ENCODE measurements around the gene OR5B2. TPM values are rescaled to one million over a fixed set of nuclear protein-coding genes. Genes with fewer than 3 reads are reported as not detected.

OR5B2 gene
- total RNA-seq, 1 experiment from 2014 or later: not detected

DNA sequence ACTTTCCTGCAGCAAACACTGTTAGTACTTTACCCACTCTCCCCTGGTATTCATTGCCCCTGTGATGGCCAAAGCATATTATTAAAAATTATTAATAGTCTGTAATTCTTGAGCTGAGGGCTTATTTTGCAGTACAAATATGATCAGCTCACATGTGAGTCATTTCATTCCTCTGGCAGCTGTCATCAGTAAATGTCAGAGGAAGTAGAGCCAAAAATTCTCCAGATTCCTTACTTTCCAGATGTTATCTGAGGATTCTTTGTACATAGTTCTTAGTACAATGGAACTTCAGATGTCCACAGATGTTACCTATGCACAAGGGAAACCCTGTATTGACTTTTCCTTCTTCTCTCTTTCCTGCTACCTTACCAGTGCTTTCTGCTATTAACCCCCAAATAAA lies 33.7 kb downstream of the OR5B2 start (continued):
- TF ChIP-seq, protein P1, sequence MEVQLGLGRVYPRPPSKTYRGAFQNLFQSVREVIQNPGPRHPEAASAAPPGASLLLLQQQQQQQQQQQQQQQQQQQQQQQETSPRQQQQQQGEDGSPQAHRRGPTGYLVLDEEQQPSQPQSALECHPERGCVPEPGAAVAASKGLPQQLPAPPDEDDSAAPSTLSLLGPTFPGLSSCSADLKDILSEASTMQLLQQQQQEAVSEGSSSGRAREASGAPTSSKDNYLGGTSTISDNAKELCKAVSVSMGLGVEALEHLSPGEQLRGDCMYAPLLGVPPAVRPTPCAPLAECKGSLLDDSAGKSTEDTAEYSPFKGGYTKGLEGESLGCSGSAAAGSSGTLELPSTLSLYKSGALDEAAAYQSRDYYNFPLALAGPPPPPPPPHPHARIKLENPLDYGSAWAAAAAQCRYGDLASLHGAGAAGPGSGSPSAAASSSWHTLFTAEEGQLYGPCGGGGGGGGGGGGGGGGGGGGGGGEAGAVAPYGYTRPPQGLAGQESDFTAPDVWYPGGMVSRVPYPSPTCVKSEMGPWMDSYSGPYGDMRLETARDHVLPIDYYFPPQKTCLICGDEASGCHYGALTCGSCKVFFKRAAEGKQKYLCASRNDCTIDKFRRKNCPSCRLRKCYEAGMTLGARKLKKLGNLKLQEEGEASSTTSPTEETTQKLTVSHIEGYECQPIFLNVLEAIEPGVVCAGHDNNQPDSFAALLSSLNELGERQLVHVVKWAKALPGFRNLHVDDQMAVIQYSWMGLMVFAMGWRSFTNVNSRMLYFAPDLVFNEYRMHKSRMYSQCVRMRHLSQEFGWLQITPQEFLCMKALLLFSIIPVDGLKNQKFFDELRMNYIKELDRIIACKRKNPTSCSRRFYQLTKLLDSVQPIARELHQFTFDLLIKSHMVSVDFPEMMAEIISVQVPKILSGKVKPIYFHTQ (CRISPR knock-in tag; IDR thresholded peaks at IDR 0.05): no peak
- TF ChIP-seq ATF1 (CRISPR knock-in tag; IDR thresholded peaks at IDR 0.05) (no peak), SMAD4 (CRISPR knock-in tag; IDR thresholded peaks at IDR 0.05) (no peak), NFE2L1 (CRISPR knock-in tag; IDR thresholded peaks at IDR 0.05) (no peak), SMAD3 (CRISPR knock-in tag; IDR thresholded peaks at IDR 0.05; ENCODE audit: borderline replicate concordance) (no peak), JAZF1 (CRISPR knock-in tag; IDR thresholded peaks at IDR 0.05) (no peak), IRF2 (CRISPR knock-in tag; IDR thresholded peaks at IDR 0.05; ENCODE audit: borderline replicate concordance, low read depth) (no peak), NFATC4 (CRISPR knock-in tag; IDR thresholded peaks at IDR 0.05) (no peak)
- TF ChIP-seq, protein P2, sequence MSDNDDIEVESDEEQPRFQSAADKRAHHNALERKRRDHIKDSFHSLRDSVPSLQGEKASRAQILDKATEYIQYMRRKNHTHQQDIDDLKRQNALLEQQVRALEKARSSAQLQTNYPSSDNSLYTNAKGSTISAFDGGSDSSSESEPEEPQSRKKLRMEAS (CRISPR knock-in tag; IDR thresholded peaks at IDR 0.05): no peak
- TF ChIP-seq, protein P3, sequence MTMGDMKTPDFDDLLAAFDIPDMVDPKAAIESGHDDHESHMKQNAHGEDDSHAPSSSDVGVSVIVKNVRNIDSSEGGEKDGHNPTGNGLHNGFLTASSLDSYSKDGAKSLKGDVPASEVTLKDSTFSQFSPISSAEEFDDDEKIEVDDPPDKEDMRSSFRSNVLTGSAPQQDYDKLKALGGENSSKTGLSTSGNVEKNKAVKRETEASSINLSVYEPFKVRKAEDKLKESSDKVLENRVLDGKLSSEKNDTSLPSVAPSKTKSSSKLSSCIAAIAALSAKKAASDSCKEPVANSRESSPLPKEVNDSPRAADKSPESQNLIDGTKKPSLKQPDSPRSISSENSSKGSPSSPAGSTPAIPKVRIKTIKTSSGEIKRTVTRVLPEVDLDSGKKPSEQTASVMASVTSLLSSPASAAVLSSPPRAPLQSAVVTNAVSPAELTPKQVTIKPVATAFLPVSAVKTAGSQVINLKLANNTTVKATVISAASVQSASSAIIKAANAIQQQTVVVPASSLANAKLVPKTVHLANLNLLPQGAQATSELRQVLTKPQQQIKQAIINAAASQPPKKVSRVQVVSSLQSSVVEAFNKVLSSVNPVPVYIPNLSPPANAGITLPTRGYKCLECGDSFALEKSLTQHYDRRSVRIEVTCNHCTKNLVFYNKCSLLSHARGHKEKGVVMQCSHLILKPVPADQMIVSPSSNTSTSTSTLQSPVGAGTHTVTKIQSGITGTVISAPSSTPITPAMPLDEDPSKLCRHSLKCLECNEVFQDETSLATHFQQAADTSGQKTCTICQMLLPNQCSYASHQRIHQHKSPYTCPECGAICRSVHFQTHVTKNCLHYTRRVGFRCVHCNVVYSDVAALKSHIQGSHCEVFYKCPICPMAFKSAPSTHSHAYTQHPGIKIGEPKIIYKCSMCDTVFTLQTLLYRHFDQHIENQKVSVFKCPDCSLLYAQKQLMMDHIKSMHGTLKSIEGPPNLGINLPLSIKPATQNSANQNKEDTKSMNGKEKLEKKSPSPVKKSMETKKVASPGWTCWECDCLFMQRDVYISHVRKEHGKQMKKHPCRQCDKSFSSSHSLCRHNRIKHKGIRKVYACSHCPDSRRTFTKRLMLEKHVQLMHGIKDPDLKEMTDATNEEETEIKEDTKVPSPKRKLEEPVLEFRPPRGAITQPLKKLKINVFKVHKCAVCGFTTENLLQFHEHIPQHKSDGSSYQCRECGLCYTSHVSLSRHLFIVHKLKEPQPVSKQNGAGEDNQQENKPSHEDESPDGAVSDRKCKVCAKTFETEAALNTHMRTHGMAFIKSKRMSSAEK (CRISPR knock-in tag; IDR thresholded peaks at IDR 0.05; ENCODE audit: borderline replicate concordance): no peak
- TF ChIP-seq, protein P4, sequence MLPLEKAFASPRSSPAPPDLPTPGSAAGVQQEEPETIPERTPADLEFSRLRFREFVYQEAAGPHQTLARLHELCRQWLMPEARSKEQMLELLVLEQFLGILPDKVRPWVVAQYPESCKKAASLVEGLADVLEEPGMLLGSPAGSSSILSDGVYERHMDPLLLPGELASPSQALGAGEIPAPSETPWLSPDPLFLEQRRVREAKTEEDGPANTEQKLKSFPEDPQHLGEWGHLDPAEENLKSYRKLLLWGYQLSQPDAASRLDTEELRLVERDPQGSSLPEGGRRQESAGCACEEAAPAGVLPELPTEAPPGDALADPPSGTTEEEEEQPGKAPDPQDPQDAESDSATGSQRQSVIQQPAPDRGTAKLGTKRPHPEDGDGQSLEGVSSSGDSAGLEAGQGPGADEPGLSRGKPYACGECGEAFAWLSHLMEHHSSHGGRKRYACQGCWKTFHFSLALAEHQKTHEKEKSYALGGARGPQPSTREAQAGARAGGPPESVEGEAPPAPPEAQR (CRISPR knock-in tag; IDR thresholded peaks at IDR 0.05): no peak
- TF ChIP-seq, protein P5, sequence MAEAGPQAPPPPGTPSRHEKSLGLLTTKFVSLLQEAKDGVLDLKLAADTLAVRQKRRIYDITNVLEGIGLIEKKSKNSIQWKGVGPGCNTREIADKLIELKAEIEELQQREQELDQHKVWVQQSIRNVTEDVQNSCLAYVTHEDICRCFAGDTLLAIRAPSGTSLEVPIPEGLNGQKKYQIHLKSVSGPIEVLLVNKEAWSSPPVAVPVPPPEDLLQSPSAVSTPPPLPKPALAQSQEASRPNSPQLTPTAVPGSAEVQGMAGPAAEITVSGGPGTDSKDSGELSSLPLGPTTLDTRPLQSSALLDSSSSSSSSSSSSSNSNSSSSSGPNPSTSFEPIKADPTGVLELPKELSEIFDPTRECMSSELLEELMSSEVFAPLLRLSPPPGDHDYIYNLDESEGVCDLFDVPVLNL (CRISPR knock-in tag; IDR thresholded peaks at IDR 0.05; ENCODE audit: borderline replicate concordance, low read depth): no peak
- TF ChIP-seq, protein P6, sequence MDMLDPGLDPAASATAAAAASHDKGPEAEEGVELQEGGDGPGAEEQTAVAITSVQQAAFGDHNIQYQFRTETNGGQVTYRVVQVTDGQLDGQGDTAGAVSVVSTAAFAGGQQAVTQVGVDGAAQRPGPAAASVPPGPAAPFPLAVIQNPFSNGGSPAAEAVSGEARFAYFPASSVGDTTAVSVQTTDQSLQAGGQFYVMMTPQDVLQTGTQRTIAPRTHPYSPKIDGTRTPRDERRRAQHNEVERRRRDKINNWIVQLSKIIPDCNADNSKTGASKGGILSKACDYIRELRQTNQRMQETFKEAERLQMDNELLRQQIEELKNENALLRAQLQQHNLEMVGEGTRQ (CRISPR knock-in tag; IDR thresholded peaks at IDR 0.05): no peak
- TF ChIP-seq, protein P7, sequence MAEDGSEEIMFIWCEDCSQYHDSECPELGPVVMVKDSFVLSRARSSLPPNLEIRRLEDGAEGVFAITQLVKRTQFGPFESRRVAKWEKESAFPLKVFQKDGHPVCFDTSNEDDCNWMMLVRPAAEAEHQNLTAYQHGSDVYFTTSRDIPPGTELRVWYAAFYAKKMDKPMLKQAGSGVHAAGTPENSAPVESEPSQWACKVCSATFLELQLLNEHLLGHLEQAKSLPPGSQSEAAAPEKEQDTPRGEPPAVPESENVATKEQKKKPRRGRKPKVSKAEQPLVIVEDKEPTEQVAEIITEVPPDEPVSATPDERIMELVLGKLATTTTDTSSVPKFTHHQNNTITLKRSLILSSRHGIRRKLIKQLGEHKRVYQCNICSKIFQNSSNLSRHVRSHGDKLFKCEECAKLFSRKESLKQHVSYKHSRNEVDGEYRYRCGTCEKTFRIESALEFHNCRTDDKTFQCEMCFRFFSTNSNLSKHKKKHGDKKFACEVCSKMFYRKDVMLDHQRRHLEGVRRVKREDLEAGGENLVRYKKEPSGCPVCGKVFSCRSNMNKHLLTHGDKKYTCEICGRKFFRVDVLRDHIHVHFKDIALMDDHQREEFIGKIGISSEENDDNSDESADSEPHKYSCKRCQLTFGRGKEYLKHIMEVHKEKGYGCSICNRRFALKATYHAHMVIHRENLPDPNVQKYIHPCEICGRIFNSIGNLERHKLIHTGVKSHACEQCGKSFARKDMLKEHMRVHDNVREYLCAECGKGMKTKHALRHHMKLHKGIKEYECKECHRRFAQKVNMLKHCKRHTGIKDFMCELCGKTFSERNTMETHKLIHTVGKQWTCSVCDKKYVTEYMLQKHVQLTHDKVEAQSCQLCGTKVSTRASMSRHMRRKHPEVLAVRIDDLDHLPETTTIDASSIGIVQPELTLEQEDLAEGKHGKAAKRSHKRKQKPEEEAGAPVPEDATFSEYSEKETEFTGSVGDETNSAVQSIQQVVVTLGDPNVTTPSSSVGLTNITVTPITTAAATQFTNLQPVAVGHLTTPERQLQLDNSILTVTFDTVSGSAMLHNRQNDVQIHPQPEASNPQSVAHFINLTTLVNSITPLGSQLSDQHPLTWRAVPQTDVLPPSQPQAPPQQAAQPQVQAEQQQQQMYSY (CRISPR knock-in tag; IDR thresholded peaks at IDR 0.05): no peak
- TF ChIP-seq, protein P8, sequence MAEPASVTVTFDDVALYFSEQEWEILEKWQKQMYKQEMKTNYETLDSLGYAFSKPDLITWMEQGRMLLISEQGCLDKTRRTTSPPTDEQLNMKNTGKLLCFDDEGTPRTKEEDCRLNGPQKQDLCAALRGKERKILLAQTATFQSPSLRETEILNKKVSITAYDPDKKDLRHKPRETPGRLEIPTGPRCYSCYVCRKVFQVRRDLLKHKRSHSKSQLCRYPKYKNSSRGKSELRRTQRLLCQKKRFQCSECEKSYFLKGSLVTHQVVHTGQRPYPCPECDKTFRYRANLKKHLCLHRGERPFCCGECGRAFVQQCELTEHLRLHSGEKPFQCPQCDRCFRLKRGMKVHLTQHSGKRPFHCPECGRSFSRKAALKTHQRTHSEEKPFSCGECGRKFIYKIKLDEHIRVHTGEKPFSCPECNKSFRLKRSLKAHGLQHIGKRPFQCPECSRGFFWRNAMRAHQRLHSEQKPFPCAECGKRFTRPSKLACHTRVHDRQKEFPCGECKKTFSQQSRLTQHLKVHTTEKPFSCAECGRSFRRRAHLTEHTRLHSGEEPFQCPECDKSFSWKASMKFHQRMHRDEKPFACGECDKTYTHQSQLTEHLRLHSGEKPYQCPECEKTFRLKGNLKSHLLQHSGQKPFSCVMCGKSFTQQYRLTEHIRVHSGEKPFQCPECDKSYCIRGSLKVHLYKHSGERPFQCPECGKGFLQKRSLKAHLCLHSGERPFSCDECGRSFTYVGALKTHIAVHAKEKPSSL (CRISPR knock-in tag; conservative IDR thresholded peaks at IDR 0.05): no peak

All from WTC11 (cell line).